HG03045 (cell line): ENCODE measurements around the gene ETV6.

Experiments
- ATAC-seq: cut with Tn5 transposase; IDR thresholded peaks from one replicate; pipeline ENCODE4 v1.9.1; 2021; ENCODE audit warnings: mild to moderate bottlenecking, moderate library complexity; ENCODE audit not compliant: unreplicated experiment

The ETV6 gene

GRCh38 chr12:11771895-11772502 lies 122.5 kb downstream of the ETV6 start:
- no peak for ATAC-seq

GRCh38 chr12:11773889-11774677 lies 124.6 kb downstream of the ETV6 start:
- ATAC-seq: no peak

GRCh38 chr12:11774821-11775220 lies 125.3 kb downstream of the ETV6 start:
- no peak for ATAC-seq

GRCh38 chr12:11776316-11776715 lies 126.8 kb downstream of the ETV6 start:
- ATAC-seq: no peak

- no peak for ATAC-seq
Observed at GRCh38 chr12:11777451-11777850, 128.0 kb downstream of the ETV6 start.

DNA sequence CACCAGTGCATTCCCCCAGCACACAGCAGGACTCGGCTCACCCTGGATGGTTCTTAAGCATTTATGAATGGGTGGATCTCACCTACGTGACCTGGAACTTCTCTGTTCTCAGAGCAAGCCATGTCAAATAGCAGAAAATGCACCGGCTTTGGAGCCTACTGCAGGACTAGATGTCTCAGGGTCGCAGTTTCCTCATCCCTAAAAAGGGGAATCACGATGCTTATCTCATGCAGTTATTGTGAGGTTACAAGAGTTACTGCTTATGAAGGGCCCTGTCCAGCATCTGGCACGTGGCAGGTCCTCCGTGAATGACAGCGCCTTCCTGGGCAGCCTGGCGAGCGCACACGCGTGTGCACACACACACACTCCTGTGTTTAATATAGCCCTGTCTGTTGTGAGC lies 128.5 kb downstream of the ETV6 start:
- ATAC-seq: no peak

- no peak for ATAC-seq
Observed at GRCh38 chr12:11778713-11779685, 129.5 kb downstream of the ETV6 start.

GRCh38 chr12:11780521-11781101 lies 131.1 kb downstream of the ETV6 start:
- ATAC-seq: peak; percentile 78

- no peak for ATAC-seq
Observed at GRCh38 chr12:11782914-11783420, 133.5 kb downstream of the ETV6 start.

- no peak for ATAC-seq
Observed at GRCh38 chr12:11785712-11786111, 136.2 kb downstream of the ETV6 start.

DNA sequence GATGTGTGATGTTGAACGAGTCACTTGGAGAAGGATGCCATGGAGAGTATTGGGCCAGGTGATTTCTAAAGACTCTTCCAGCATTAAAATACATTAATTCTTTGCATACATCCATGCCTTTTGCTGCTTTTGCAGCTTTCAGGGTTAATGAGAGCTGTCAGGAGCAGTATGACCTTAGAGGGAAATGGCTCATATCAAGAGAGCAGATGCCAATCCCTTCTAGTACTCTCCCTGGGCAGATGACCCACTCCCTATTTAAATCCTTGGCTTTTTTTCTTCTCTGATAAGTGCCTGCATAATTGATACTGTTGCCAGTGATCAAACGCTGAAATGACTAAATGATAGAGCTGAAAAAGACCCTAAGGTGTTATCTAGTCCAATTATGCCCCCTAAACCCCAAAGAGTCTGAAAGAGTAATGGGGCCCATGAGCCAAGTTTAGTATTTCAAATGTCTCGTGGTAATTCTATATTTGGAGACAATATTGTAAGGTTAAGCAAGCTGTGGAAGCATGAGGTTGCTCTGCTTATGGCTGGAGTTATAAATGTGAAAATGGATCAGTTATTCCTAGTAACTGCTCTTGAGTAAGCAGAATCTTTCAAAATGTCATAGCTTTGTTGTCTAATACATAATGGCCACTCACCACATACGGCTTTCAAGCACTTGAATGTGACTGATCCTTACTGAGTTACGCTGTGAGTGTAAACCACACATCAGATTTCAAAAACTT lies 137.3 kb downstream of the ETV6 start:
- no peak for ATAC-seq

- no peak for ATAC-seq
Observed at GRCh38 chr12:11787437-11787836, 138.0 kb downstream of the ETV6 start.

- no peak for ATAC-seq
Observed at GRCh38 chr12:11787933-11788849, 138.7 kb downstream of the ETV6 start.

DNA sequence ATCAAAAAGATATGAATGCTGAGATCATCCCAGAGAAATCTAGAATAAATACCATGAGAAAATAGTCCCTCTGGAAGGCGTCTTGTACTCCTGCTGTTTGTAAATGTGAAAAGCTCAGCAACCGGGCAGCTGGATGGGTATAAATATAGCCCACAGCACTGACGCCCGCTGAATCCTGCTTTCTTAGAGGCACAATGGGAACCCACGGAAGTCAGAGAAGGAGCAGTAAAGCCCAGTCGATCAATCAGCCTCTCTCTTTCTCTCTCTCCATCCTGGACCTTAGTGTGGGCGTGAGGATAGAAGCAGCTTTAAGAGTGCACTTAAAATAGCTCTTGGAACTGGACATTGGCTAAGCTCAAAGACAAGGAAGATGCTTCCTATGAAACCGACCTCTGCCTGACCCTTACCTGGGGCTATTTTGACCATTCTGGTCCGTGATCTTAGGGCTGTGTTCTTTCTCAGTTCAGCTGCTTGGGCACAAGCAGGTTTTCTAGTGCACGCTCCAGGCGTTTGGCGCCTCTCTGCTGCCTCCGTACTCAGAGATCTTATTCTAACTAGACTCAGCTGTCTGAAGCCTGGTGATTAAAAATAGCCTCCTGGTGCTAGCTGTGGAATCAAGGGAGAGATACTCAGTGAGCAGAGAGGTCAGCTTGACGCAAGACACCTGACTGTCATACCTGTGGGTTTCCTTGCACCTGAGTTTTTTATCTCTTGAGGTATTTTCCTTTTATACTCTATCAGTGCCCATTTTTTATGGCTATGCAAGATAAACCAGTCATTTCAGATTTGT lies 144.6 kb downstream of the ETV6 start:
- ATAC-seq: no peak

DNA sequence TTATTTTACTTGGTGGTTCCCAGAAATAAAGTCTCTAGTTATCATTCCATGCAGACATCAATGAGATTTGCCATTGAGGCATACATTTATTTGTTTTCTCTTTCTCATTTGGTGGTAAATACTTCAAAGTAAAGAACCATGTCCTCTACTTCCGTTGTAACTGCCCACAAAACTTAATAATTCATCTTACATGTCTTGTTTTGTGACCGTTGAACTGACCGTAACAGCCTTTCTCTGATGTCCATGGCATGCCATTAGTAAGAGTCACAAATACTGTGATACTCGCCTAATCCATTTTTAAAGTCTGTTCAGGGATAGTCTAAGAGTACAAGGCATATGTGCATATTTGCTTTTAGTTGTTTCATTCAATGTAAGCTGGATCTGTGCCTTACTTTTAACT lies 145.3 kb downstream of the ETV6 start:
- no peak for ATAC-seq

GRCh38 chr12:11795192-11795912 lies 145.9 kb downstream of the ETV6 start:
- no peak for ATAC-seq

- no peak for ATAC-seq
Observed at GRCh38 chr12:11795913-11796459, 146.5 kb downstream of the ETV6 start.
